SK-N-SH treated with all-trans-retinoic acid at 6 μM for 48 hours (cell line): ENCODE data around the gene MAML2.

Experiments
- ATAC-seq: fragments of 200-7000 bp; cut with Tn5 transposase; 3 replicates; pipeline ENCODE4 v1.9.1; 2020; ENCODE audit warnings: mild to moderate bottlenecking, moderate library complexity
- ARNTL ChIP-seq: fragments of 450-650 bp; formaldehyde crosslinking; IDR thresholded peaks from 2 replicates; pipeline ENCODE4 v1.5.0; 2020; ENCODE audit warnings: low read depth, mild to moderate bottlenecking, moderate library complexity, borderline replicate concordance
- BACH2 ChIP-seq: fragments of 250-450 bp; sonication (Bioruptor Pico); IDR thresholded peaks from 2 replicates; pipeline ENCODE4 v1.9.0; 2021; ENCODE audit warnings: mild to moderate bottlenecking, borderline replicate concordance
- CREB5 ChIP-seq: fragments of 250-450 bp; sonication (Bioruptor Pico); IDR thresholded peaks from 2 replicates; pipeline ENCODE4 v1.5.1; 2020; ENCODE audit warnings: low read depth, mild to moderate bottlenecking, moderate library complexity
- CSDC2 ChIP-seq: fragments of 250-450 bp; sonication (Bioruptor Pico); IDR thresholded peaks from 2 replicates; pipeline ENCODE4 v1.5.0; 2020; ENCODE audit warnings: mild to moderate bottlenecking, moderate library complexity
- GLIS3 ChIP-seq: fragments of 250-450 bp; sonication (Bioruptor Pico); IDR thresholded peaks from 2 replicates; pipeline ENCODE4 v1.5.0; 2020; ENCODE audit warnings: mild to moderate bottlenecking, moderate library complexity
- ISL1 ChIP-seq: fragments of 250-450 bp; sonication (Bioruptor Pico); IDR thresholded peaks from 2 replicates; pipeline ENCODE4 v2.1.2; 2022; ENCODE audit warnings: mild to moderate bottlenecking, moderate library complexity
- OSR1 ChIP-seq: fragments of 250-450 bp; sonication (Bioruptor Pico); IDR thresholded peaks from 2 replicates; pipeline ENCODE4 v1.8.0; 2022; ENCODE audit warnings: moderate library complexity, mild to moderate bottlenecking, inconsistent platforms
- PATZ1 ChIP-seq: fragments of 250-450 bp; sonication (Bioruptor Pico); IDR thresholded peaks from 2 replicates; pipeline ENCODE4 v1.8.0; 2020; ENCODE audit warnings: mild to moderate bottlenecking, moderate library complexity, borderline replicate concordance
- POU6F1 ChIP-seq: fragments of 250-450 bp; sonication (Bioruptor Pico); IDR thresholded peaks from 2 replicates; pipeline ENCODE4 v1.8.0; 2021; ENCODE audit warnings: low read depth, mild to moderate bottlenecking, moderate library complexity, borderline replicate concordance
- PPARA ChIP-seq: fragments of 250-450 bp; sonication (Bioruptor Pico); IDR thresholded peaks from 2 replicates; pipeline ENCODE4 v1.5.0; 2020; ENCODE audit warnings: mild to moderate bottlenecking, borderline replicate concordance
- RARB ChIP-seq: fragments of 250-450 bp; sonication (Bioruptor Pico); IDR thresholded peaks from 2 replicates; pipeline ENCODE4 v1.8.0; 2021; ENCODE audit warnings: mild to moderate bottlenecking, moderate library complexity
- SNAI2 ChIP-seq: fragments of 250-450 bp; sonication (Bioruptor Pico); IDR thresholded peaks from 2 replicates; pipeline ENCODE4 v1.5.0; 2020; ENCODE audit warnings: mild to moderate bottlenecking, moderate library complexity
- TOX ChIP-seq: fragments of 250-450 bp; sonication (Bioruptor Pico); IDR thresholded peaks from 2 replicates; pipeline ENCODE4 v1.8.0; 2021; ENCODE audit warnings: mild to moderate bottlenecking, moderate library complexity, borderline replicate concordance
- ZC3H10 ChIP-seq: fragments of 250-450 bp; sonication (Bioruptor Pico); IDR thresholded peaks from 2 replicates; pipeline ENCODE4 v1.5.1; 2021; ENCODE audit warnings: mild to moderate bottlenecking, moderate library complexity
- ZFP3 ChIP-seq: fragments of 250-450 bp; sonication (Bioruptor Pico); IDR thresholded peaks from 2 replicates; pipeline ENCODE4 v1.5.0; 2020; ENCODE audit warnings: mild to moderate bottlenecking, moderate library complexity
- ZFP30 ChIP-seq: fragments of 450-650 bp; formaldehyde crosslinking; IDR thresholded peaks from 2 replicates; pipeline ENCODE4 v1.5.0; 2022; ENCODE audit warnings: mild to moderate bottlenecking, moderate library complexity
- ZNF565 ChIP-seq: fragments of 450-650 bp; formaldehyde crosslinking; conservative IDR thresholded peaks from 2 replicates; pipeline ENCODE4 v1.5.0; 2020; ENCODE audit warnings: low read depth, mild to moderate bottlenecking, moderate library complexity
- ZNF70 ChIP-seq: fragments of 450-650 bp; formaldehyde crosslinking; IDR thresholded peaks from 2 replicates; pipeline ENCODE4 v1.5.0; 2020; ENCODE audit warnings: mild to moderate bottlenecking, moderate library complexity
- ZNF8 ChIP-seq: fragments of 450-650 bp; formaldehyde crosslinking; IDR thresholded peaks from 2 replicates; pipeline ENCODE4 v1.5.0; 2020; ENCODE audit warnings: mild to moderate bottlenecking, moderate library complexity
- TF ChIP-seq, protein P1 (sequence below): fragments of 250-450 bp; sonication (Bioruptor Pico); IDR thresholded peaks from 2 replicates; pipeline ENCODE4 v1.5.0; 2020; ENCODE audit warnings: mild to moderate bottlenecking, moderate library complexity

MAML2 gene

GRCh38 chr11:96028746-96029145 lies 314.2 kb downstream of the MAML2 start:
- no peak for ATAC-seq
- TF ChIP-seq ARNTL (CRISPR knock-in tag) (no peak), ZC3H10 (CRISPR knock-in tag) (no peak), GLIS3 (CRISPR knock-in tag) (no peak), ZNF70 (CRISPR knock-in tag) (no peak), CSDC2 (no peak), ZNF8 (CRISPR knock-in tag) (no peak), PATZ1 (CRISPR knock-in tag) (no peak), PPARA (CRISPR knock-in tag) (no peak)

DNA sequence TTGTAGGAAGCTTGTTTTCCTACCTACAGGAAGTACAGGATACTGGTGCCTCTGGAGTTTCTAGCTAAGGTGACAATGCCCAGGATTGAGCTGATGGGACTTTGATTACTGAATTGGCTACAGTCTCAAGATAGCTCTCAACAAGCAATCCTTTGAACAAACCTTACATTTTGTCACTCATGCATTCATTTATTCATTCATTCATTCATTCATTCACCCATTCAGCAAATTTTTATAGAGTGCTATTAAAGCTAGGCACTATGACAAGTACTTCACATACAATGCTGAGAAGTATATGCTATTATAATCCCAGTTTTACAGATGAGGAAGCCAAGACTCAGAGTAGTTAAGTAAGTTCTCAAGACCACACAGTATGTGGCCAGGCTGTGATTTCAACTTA lies 316.0 kb downstream of the MAML2 start:
- no peak for ATAC-seq
- no peak for TF ChIP-seq ZFP30
- no peak for TF ChIP-seq ZNF70 (CRISPR knock-in tag)
- TF ChIP-seq SNAI2 (CRISPR knock-in tag), result no peak
- TF ChIP-seq OSR1 (CRISPR knock-in tag), result no peak
- TF ChIP-seq ARNTL (CRISPR knock-in tag), result no peak
- TF ChIP-seq CREB5 (CRISPR knock-in tag), result no peak
- TF ChIP-seq ZNF8 (CRISPR knock-in tag), result no peak
- TF ChIP-seq, protein P1, sequence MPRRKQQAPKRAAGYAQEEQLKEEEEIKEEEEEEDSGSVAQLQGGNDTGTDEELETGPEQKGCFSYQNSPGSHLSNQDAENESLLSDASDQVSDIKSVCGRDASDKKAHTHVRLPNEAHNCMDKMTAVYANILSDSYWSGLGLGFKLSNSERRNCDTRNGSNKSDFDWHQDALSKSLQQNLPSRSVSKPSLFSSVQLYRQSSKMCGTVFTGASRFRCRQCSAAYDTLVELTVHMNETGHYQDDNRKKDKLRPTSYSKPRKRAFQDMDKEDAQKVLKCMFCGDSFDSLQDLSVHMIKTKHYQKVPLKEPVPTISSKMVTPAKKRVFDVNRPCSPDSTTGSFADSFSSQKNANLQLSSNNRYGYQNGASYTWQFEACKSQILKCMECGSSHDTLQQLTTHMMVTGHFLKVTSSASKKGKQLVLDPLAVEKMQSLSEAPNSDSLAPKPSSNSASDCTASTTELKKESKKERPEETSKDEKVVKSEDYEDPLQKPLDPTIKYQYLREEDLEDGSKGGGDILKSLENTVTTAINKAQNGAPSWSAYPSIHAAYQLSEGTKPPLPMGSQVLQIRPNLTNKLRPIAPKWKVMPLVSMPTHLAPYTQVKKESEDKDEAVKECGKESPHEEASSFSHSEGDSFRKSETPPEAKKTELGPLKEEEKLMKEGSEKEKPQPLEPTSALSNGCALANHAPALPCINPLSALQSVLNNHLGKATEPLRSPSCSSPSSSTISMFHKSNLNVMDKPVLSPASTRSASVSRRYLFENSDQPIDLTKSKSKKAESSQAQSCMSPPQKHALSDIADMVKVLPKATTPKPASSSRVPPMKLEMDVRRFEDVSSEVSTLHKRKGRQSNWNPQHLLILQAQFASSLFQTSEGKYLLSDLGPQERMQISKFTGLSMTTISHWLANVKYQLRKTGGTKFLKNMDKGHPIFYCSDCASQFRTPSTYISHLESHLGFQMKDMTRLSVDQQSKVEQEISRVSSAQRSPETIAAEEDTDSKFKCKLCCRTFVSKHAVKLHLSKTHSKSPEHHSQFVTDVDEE (CRISPR knock-in tag), result no peak
- TF ChIP-seq RARB (CRISPR knock-in tag), result no peak
- TF ChIP-seq TOX, result no peak
- no peak for TF ChIP-seq ISL1 (CRISPR knock-in tag)
- no peak for TF ChIP-seq BACH2 (CRISPR knock-in tag)
- no peak for TF ChIP-seq ZFP3 (CRISPR knock-in tag)
- no peak for TF ChIP-seq GLIS3 (CRISPR knock-in tag)
- no peak for TF ChIP-seq CSDC2
- TF ChIP-seq POU6F1 (CRISPR knock-in tag), result no peak
- TF ChIP-seq ZC3H10 (CRISPR knock-in tag), result no peak
- no peak for TF ChIP-seq ZNF565 (CRISPR knock-in tag)
- no peak for TF ChIP-seq PATZ1 (CRISPR knock-in tag)

- no peak for ATAC-seq
- TF ChIP-seq ZNF8 (CRISPR knock-in tag) (no peak), ZFP30 (no peak), ZFP3 (CRISPR knock-in tag) (no peak), ISL1 (CRISPR knock-in tag) (no peak), OSR1 (CRISPR knock-in tag) (no peak), CREB5 (CRISPR knock-in tag) (no peak), ZC3H10 (CRISPR knock-in tag) (no peak), SNAI2 (CRISPR knock-in tag) (no peak), TOX (no peak), ZNF70 (CRISPR knock-in tag) (no peak), PPARA (CRISPR knock-in tag) (no peak), ZNF565 (CRISPR knock-in tag) (no peak), CSDC2 (no peak), POU6F1 (CRISPR knock-in tag) (no peak)
- TF ChIP-seq, protein P1 (CRISPR knock-in tag), result no peak
Observed at GRCh38 chr11:96026310-96026709, 316.7 kb downstream of the MAML2 start.
